HG02973 (cell line): Measurements from ENCODE around the gene ZPBP.

ENCODE experiments used
- ATAC-seq: cut with Tn5 transposase; IDR thresholded peaks from one replicate; pipeline ENCODE4 v1.9.1; 2021; ENCODE audit warnings: moderate library complexity; ENCODE audit not compliant: unreplicated experiment

Gene ZPBP, protein sequence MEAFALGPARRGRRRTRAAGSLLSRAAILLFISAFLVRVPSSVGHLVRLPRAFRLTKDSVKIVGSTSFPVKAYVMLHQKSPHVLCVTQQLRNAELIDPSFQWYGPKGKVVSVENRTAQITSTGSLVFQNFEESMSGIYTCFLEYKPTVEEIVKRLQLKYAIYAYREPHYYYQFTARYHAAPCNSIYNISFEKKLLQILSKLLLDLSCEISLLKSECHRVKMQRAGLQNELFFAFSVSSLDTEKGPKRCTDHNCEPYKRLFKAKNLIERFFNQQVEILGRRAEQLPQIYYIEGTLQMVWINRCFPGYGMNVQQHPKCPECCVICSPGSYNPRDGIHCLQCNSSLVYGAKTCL

DNA sequence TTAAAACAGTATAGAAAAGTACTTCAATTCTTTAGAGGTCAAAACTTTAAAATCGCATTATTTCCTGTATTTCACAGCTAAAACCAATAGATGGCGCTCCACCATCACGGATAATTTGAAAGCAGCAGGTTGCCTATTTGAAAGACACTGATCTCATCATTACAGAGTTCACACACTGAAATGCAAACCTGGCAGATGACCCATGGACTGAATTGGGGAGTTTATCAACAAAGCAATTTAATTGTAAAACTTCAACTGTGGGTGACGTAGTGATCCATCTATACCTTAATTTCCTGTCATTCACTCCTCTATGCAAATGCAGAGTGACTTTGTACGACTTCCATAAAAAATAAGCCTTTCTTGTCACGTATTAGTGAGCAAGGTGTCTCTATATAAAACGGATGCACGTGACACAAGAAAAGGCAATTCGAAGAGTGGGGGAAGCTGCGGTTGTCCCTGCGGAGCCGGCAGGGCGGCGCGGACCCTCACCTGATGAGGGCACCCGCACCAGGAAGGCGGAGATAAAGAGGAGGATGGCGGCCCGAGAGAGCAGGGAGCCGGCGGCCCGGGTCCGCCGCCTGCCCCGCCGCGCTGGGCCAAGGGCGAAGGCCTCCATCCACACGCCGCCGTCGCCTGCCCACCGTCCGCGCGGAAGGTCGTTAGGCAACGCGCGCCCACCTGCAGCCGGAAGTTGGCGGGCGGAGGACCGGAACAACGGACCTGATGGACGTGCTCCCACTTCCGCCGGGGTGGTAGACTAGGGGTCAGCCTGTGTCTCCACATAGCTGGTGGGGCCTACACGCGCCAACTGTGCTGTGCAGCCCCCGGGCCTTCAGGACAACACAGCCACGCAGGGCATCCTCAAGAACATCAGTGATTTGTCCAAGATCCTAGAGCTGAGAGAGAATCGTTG is at the start of gene ZPBP:
Gene ZPBP (minus strand): TSS at position 668 of the 913 bp plus-strand sequence. CDS start 52 bp downstream, at position 616.
- peak; percentile 66 for ATAC-seq

DNA sequence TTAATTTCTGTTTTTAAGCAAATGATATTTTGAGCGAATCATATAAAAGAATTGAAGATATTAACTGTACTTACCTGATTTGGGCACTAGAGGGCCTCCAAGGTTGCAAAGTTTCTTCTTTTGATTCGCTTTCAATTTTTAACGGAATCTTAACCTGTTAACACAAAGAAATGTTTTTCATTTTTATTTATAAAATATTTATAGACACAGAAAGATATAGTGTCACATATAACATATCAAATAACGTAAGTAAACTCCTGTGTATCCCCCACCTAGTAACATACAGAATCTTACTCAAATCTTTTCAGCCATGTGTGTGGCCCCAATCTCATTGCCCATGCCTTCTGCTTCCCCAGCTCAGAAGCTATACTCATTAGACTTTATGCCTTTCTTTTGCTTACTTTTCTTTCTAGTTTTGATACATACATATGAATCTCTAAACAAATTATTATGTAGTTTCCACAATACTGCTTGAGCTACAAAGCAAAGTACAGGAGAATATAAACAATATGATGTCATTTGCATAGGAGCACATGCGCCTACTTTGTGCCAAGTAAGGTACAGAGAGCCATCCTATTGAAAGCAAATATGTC is 49.5 kb upstream of the ZPBP start:
- no peak for ATAC-seq

DNA sequence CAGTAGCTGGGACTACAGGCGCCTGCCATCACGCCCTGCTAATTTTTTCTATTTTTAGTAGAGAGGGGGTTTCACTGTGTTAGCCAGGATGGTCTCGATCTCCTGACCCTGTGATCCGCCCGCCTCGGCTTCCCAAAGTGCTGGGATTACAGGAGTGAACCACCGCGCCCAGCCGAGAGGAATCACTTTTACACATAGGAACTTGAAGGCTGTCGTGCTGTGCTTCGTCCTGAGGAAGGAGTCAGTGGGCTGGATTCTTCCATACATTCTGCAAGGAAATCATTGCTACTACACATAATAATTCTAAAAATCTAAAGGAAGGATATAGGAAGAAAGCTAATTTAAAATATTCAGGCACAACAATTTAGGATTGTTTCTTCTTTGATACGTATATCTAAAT is 48.8 kb upstream of the ZPBP start:
- ATAC-seq: no peak

DNA sequence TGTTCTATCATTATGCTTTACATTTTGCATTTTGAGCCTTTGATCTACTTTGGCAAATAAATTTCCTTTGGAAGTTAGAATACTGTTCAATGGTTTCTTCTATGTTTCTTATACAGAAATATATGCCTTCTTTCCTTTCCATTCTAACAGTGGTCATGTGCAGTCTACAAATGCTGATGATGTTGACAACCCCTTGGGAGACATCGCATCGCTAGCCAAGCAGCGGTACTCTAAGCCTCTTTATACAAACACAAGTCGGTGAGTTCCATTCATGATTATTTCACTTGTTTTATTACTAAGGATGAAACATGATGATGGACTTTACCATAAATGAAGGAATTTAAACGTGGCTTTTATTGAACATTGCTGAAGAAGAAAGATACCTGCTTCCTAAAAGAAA is 48.1 kb upstream of the ZPBP start:
- ATAC-seq: no peak

DNA sequence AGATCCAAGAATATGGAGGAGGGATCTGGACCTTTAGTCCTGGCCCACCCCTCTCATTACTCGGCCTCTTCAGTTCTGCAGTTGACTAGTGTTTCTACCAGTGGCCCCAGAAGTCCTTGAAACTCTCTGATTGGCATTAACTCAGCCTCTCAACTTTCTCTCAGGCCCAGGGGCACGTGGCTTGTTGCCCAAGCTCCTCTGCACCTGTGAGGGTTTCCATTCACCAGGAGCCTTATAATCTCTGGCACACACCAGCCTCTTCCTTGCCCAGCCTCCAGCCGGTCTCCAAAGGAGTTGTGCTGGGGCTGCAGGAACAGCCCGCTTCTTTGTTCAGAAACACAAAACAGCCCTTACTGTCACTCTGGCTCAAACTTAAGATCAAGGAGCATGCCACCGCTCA is 47.6 kb upstream of the ZPBP start:
- no peak for ATAC-seq

DNA sequence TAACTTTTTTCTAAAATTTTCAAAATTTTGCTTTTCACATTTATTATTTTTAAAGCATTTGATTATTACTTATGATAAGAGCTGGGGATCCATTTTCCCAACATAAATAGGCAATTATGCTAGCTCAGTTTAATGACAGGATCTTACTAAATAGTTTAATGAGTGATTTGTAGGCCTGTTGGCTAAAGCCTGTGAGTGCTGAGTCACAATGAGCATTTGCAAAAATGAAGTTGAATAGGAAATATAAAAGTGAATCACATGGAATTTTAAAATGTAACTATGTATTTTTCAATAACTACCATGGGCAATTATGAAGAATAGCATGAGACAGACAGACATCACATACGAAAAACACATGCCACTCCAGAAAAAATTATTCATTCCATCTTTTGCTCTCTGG is 45.1 kb upstream of the ZPBP start:
- ATAC-seq: no peak

DNA sequence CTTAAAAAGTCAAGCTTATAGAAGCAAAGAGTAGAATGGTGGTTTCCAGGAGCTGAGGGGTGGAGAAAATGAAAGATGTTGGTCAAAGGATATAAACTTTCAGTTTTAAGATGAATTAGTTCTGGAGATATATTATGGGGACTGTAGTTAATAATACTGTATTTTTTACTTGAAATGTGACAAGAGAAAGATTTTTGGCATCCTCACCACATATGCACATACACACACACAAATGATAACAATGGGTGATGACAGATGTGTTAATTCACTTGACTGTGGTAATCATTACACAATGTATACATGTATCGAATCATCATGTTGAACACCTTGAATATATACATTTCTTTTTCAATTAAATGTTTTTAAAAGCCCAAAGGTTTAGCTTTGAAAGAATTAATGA is 32.7 kb upstream of the ZPBP start:
- no peak for ATAC-seq

DNA sequence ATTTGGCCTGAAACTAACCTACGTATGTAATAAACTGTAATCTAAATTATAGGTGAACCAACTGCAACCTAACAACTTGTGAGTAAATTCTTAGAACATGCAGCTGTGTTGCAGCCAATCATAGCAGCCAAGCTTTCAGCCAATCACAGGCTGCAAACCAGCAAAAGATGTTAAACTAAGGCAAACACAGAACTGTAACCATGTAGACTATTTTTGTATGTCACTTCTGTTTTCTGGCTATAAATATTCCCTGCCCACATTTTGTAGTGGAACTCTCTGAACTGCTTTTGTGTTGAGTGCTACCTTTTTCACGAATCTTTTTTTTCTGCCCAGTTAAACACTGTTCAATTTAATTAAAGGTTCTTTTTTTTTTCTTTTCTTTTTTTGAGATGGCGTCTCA is 28.2 kb upstream of the ZPBP start:
- ATAC-seq: peak; percentile 79

DNA sequence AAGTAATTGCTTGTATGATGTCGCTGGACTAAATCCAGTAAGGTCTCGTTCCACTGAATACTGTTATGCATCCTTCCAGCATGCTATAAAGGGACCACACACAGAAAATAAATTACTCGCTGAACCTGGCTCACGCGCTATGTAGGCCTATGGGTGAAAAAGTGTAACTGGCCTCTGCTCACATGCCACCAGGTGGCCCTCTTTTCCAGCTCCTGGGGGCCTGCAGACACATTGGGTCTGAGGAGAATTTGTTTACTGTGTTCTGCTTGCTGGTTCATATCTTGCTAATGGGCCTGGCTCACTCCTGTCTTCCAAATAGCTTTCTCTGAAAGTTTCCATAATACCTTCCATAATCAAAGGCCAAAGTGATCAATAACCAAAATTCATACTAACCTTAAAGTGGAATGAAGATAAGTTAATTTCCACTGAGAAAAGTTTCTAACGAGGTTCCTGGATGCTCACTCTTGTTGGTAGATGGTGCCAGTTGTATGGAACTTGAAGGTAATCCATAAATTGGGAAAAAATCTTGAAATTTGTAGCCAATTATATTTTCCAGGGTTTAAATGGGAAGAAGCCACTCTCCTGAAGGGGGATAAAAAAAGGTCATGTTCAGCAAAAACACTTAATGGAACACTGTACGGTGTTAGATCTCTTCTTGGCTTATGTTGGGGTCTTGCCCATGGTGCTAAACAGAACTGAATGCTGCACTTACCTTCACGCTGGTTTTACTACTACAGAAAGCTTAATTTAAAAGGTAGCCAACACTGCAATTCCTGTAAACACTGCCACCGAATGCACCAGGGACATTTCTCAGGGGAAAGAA is 27.0 kb upstream of the ZPBP start:
- peak; percentile 71 for ATAC-seq

DNA sequence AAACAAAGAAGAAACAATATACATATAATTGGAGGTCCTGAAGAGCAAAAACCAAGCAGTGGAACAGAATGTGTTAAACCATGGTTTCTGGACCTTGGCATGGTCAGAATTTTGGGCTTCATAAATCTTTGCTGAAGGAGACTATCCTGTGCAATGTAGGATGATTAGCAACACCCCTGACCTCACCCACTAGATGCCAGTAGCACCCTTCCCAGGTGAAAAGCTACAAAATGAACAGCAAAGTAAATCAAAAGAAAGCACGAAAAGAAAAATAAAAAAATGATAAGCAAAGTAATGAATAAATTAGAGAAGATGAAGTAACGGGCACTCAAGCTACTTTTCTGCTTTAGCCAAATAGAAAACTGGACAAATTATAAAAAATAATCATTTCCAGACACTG is 19.2 kb upstream of the ZPBP start:
- no peak for ATAC-seq

DNA sequence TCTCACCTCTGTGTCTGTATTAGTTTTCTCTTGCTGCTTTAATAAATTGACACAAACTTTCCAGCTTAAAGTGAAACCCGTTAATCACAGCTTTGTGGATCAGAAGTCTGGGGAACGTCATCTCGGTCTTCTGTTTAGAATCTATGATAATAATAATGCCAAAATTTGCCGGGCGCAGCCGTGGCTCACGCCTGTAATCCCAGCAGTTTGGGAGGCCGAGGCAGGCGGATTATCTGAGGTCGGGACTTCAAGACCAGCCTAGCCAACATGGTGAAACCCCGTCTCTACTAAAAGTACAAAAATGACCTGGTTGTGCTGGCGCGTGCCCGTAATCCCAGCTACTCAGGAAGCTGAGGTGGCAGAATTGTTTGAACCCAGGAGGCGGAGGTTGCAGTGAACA is 8.8 kb upstream of the ZPBP start:
- no peak for ATAC-seq

DNA sequence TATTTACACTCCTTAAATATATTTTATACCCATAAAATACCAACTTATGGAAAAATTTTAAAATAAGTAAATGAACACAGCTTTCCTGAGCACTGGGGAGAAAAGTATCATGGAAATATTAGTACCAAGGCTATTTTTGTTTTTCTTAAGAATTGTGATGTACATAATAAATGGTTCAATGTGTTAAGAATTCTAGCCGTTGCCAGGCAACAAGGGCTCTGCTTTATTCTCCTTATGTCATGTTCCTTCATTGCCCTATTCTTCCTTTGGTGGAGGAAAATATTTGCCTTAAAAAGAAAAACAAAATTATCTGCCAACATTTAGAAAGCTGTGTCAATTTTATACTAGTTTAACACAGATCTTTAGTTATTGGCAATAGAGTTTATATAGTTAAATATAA is 2.6 kb upstream of the ZPBP start:
- ATAC-seq: no peak

DNA sequence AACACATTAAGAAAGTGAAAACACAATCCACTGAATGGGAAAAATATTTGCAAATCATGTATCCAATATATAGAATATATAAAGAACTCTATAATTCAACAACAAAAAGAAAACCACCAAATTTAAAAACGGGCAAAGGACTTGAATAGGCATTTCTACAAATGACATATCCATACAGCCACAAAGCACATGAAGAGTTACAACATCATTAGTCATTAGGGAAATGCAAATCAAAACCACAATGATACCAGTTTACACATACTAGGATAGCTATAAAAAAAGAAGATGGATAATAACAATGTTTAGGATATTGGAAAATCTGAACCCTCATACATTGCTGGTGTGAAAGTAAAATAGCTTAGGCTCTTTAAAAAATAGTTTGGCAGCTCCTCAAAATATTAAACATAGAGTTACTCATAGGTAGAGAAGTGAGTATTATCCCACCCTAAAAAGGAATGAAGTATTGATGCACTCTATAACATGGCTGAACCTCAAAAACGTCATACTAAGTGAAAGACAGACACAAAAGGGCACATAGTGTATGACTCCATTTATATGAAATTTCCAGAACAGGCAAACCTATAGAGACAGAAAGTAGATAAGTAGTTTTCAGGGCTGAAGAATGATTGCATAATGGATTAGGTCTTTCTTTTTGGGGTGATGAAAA is 4.5 kb downstream of the ZPBP start:
- ATAC-seq: no peak

DNA sequence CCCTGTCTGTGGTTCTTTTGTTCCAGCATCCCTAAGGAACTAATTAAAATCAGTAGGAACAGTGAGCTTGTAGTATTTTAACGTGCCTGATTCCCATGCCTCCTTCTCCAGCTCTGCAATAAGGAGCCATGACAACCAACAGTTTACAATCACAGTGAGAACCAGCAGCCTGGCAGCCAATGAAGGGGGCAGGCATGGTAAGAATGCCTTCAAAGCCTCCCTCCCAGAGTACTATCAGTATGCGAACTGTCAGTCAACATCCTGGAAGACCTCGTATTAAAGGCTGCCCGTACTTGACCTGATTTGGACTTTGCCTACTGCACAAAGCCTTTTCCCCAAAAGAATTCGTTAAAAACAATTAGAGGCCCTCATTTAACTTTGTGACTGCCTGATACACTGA is 7.7 kb downstream of the ZPBP start:
- ATAC-seq: no peak

DNA sequence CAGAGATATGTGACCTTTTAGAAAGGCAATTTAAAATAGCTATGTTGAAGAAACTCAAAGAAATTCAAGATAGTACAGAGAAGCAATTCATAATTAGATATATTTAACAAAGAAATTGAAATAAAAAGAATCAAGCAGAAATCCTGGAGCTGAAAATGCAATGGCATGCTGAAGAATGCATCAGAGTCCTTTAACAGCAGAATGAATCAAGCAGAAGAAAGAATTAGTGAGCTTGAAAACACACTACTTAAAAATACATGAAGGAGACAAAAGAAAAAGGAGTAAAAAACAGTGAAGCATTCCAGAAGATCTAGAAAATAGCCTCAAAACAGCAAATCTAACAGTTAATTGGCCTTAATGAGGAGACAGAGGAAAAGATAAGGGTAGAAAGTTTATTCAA is 20.0 kb downstream of the ZPBP start:
- no peak for ATAC-seq

DNA sequence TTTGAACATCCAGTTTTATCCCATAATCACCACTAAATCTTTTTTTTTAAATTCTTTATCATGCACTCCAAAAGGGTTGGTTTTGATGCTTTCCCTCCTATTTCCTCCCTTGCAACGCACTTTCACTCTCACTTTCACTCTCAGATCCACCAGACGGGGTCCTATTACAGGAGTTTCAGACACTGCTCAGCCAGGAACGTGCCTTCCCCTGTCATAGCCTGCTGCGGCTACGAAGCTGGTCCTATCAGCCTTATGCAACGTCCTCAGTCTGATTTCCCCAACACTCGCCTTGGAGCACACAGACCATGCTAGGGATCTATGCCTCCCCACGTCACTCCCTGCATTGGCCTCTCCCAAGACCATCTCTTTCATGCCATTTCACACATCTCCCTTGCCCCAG is 23.4 kb downstream of the ZPBP start:
- peak; percentile 76 for ATAC-seq

DNA sequence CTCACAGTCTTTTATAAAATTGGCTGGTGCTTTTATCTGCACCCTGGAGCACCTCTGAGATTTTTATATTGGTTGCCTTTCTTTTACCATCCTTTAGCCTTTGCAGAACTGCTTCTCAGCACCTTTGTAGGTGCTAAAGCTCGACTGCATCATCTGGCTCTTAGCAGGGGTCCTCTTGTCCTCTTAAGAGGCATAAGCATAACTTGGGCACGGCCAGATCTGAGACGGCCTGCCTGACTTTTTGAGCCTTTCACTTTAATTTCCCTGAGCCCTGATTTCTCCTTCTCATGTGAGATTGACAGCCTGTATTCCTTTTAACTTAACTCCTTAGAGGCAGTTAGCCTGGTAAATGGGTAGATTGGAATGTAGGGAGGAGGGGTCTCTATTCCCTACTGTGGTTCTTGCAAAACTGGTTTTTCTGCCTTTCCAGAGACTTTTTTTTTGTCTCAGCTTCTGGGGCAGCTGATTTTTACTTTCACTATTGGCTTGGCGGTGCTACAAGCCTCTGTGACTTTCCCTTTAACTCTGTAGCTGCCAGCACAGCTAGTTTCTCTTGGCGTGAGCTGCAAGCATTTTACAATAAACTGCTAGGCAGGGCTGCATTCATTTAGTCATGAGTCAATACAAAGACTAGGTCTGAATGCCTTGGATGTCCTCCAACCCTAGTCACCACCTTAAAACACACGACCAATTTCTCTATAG is 24.0 kb downstream of the ZPBP start:
- ATAC-seq: peak; percentile 61

DNA sequence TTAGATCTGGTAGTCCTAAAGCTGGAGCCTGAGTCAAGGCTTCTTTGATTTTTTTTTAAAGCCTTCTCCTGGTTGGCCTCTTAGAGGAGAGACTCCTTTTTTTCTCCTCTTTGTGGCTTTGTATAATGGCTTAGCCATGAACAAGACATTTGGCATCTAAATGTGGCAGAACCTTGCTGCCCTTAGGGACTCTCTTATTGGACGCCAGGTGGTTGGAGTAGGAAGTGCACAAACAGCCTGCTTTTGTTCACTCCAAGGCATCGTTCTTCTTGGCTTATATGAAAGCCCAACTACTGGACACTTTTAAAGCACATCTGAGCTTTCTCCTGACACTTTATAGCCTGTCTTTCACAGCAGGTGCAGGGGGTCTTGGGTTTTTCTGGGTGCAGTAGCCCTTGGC is 25.0 kb downstream of the ZPBP start:
- no peak for ATAC-seq

DNA sequence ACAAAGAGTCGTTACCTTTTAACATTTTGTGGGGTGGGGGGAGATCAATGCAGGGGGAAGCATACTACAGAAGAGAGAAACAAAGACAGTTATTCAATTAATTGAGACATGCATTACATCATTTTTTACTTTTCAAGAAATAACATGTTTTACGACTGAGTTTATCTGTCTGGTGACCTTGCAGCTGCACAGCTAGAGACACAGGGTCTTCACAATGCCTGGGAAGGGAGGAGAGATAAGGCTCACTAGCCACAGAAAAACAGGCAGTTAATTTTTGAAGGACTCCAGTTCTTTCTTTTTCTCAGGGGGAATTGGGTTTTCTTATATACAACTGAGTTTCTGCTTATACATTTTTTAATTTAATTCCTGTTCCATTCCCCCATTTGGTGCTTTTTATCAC is 30.1 kb downstream of the ZPBP start:
- no peak for ATAC-seq

DNA sequence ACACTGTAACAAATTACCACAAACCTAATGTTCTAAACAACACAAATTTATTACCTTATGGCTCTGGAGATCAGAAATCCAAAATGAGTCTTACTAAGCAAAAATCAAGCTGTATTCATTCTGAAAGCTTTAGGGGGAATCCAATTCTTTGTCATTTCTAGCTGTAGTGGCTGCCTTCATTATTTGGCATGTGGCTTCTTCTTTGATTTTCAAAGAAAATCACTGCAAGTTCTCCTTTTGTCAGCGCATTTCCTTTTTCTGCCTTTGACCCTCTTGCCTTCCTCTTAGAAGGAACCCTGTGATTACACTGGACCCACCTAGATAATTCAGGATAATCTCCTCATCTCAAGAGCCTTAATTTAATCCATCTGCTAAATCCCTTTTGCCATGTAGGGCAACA is 36.9 kb downstream of the ZPBP start:
- ATAC-seq: no peak
